ENCODE results near the gene NBPF9. TPM values are rescaled to one million over a fixed set of nuclear protein-coding genes. Genes with fewer than 3 reads are reported as not detected.
"Not testable (repeated sequence)": the region's sequence is repeated elsewhere in the genome, so short reads cannot be mapped to it uniquely, and the experiment has no call there.

Gene NBPF9
- total and polyA plus RNA-seq, 7 experiments from 2014 or later, result 3.6 to 79.8 (median 56.7) TPM

DNA sequence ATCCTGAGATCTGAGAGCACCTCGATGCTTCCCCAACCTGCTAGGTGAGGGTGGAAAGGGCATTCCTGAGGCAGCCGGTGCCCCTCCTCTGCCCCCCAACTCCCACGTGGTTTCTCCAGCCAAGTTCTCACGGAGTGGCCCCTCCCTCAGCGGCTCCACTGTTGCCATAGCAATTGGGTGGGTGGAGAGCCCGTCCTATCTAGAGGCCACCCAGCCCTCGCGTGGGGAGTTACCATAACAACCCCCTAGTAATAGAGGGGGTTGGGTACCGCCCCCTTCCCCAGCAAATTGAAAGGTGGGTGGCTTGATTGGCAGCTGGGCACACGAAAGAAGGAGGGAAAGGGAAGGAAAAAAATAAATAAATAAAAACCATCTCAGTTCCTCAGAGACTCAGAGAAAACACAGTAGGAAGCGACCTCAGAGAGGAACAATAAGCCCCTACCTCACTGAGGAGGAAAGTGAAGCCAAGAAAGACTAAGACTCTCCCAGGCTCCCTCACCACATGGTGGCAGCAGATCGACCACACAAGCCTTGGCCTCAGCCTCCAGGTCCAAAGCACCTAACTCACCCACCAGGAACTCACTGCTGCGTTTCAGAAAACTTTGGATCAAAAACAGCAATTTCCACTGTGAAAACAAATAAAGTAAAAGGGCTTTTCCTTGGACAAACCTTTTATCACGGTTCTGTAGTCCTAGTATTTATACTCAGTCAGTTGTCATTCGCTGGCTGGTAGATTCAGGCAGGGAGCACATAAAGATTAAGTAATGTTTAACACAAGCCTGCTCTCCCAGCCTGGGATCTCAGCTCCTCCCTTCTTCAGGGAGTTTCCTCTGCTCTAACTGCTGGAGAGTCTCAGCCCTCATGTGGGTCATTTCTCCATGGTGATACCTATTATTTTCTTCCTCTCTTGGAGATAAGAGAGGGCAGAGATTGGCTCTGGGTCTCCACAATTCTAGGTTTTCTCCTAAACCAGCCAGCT, 20.9 kb upstream of the NBPF9 start:
- H3K27ac ChIP-seq (ENCODE audit: low read depth, low read length); H3K4me1 ChIP-seq (ENCODE audit: control insufficient read depth in 2 of 2, insufficient read depth in 2 of 2, low read length in 2 of 2); H3K4me1 Mint-ChIP-seq; H3K4me3 ChIP-seq (ENCODE audit: low read length); H3K9me3 Mint-ChIP-seq; H3K4me3 Mint-ChIP-seq; H3K27me3 ChIP-seq (ENCODE audit: control insufficient read depth in 2 of 2, insufficient read depth in 2 of 2, low read length in 2 of 2); H3K9me3 ChIP-seq (ENCODE audit: control insufficient read depth in 2 of 3, low read length in 3 of 3); H3K36me3 ChIP-seq (ENCODE audit: control insufficient read depth in 2 of 3, insufficient read depth in 3 of 3, low read length in 3 of 3); intact Hi-C loops (cut with micrococcal nuclease); POLR2A ChIA-PET; H3K27me3 Mint-ChIP-seq; H3K36me3 Mint-ChIP-seq; CTCF ChIA-PET: not testable (repeated sequence)
- DNase-seq (peak in 1 of 9 donors; percentile 7), ATAC-seq (peak; percentile 55)
- peak overlapping the region in 1 of 9 donors; percentile 25 for H3K27ac Mint-ChIP-seq

DNA sequence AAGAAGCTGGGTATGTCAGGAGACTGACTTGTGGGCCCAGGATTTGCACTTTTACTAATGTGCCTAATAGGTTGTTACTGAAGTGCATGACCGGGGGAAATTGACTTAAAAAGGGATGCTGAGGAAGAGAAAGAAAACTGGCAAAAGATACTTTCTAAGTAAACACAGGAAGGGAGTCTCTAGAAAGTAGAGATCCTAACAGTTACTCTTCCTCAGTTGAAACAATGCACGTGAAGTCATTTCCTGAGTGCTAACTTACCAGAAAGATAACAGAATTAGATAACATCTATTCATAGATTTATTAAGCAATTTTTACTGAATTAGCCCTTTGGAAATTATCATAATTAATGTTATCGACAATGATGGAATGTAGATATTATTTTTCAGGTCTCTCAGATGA, 9.5 kb upstream of the NBPF9 start:
- CTCF ChIA-PET; POLR2A ChIA-PET; intact Hi-C loops (cut with micrococcal nuclease); H3K27me3 ChIP-seq (ENCODE audit: control insufficient read depth in 2 of 2, insufficient read depth in 2 of 2, low read length in 2 of 2); H3K27me3 Mint-ChIP-seq; H3K4me1 Mint-ChIP-seq; H3K4me1 ChIP-seq (ENCODE audit: control insufficient read depth in 2 of 2, insufficient read depth in 2 of 2, low read length in 2 of 2); H3K36me3 ChIP-seq (ENCODE audit: control insufficient read depth in 2 of 3, insufficient read depth in 3 of 3, low read length in 3 of 3); H3K36me3 Mint-ChIP-seq; H3K9me3 Mint-ChIP-seq; ATAC-seq; H3K9me3 ChIP-seq (ENCODE audit: control insufficient read depth in 2 of 3, low read length in 3 of 3); H3K4me3 ChIP-seq (ENCODE audit: low read length); H3K27ac ChIP-seq (ENCODE audit: low read depth, low read length): not testable (repeated sequence)
- peak overlapping the region in 7 of 10 donors; percentile 4 to 66 (median 43) for H3K4me3 Mint-ChIP-seq
- peak in 1 of 9 donors; percentile 1 for DNase-seq
- H3K27ac Mint-ChIP-seq, result peak overlapping the region in 8 of 9 donors; percentile 68 to 95 (median 83)

DNA sequence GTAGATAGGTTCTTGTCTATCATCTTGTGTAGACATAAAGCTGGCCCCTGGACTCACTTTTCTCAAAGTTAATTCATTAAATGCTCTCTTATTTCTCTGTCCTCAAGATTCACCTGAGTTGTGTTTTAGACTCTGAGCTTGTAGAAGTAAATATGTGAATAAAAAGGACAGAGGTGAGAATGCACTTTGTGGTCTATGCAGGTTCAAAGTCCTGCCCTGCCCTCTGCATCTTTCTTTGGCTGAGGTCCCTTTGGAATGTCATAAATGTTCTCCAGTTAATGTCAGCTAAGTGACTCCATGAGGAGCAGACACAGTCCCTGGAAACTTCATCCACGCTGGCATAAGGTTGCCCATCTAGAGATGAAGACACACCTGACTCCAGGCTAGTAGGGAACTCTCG, 7.0 kb upstream of the NBPF9 start:
- H3K9me3 ChIP-seq (ENCODE audit: control insufficient read depth in 2 of 3, low read length in 3 of 3); H3K27me3 Mint-ChIP-seq; H3K4me1 ChIP-seq (ENCODE audit: control insufficient read depth in 2 of 2, insufficient read depth in 2 of 2, low read length in 2 of 2); ATAC-seq; H3K36me3 Mint-ChIP-seq; H3K4me3 ChIP-seq (ENCODE audit: low read length); H3K4me1 Mint-ChIP-seq; H3K36me3 ChIP-seq (ENCODE audit: control insufficient read depth in 2 of 3, insufficient read depth in 3 of 3, low read length in 3 of 3); intact Hi-C loops (cut with micrococcal nuclease); H3K27ac ChIP-seq (ENCODE audit: low read depth, low read length); DNase-seq; H3K9me3 Mint-ChIP-seq; H3K4me3 Mint-ChIP-seq; H3K27ac Mint-ChIP-seq; H3K27me3 ChIP-seq (ENCODE audit: control insufficient read depth in 2 of 2, insufficient read depth in 2 of 2, low read length in 2 of 2); CTCF ChIA-PET; POLR2A ChIA-PET: not testable (repeated sequence)

DNA sequence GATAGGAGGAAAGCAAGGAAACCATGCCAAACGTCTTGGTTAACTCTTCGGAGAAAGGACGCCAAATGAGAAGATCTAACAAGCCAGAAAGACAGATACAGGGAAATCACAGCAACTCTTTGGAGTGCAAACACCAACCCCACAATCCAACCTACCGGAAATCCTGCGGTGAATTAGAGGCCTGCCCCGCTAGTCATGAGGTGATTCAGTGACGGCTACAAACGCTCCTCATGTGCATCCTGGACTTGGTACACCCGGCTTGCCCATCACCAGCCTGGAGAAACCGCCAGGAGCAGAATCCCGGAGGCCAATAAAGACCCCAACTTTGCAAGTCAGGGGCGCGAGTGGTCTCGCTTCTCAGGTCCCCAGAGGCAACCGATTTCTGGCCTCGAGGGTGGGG, 777 bp downstream of the NBPF9 start:
- H3K27me3 ChIP-seq (ENCODE audit: control insufficient read depth in 2 of 2, insufficient read depth in 2 of 2, low read length in 2 of 2); intact Hi-C loops (cut with micrococcal nuclease); H3K9me3 Mint-ChIP-seq; CTCF ChIA-PET; H3K4me3 ChIP-seq (ENCODE audit: low read length); H3K4me1 ChIP-seq (ENCODE audit: control insufficient read depth in 2 of 2, insufficient read depth in 2 of 2, low read length in 2 of 2); H3K36me3 Mint-ChIP-seq; H3K4me1 Mint-ChIP-seq; H3K9me3 ChIP-seq (ENCODE audit: control insufficient read depth in 2 of 3, low read length in 3 of 3); H3K27ac ChIP-seq (ENCODE audit: low read depth, low read length); H3K36me3 ChIP-seq (ENCODE audit: control insufficient read depth in 2 of 3, insufficient read depth in 3 of 3, low read length in 3 of 3); H3K27me3 Mint-ChIP-seq; POLR2A ChIA-PET: not testable (repeated sequence)
- peak; percentile 65 for ATAC-seq
- H3K27ac Mint-ChIP-seq, result peak overlapping the region in 1 of 9 donors; percentile 56
- H3K4me3 Mint-ChIP-seq, result peak overlapping the region in 8 of 10 donors; percentile 37 to 100 (median 72)
- DNase-seq, result peak in 8 of 9 donors; percentile 9 to 31 (median 24)

DNA sequence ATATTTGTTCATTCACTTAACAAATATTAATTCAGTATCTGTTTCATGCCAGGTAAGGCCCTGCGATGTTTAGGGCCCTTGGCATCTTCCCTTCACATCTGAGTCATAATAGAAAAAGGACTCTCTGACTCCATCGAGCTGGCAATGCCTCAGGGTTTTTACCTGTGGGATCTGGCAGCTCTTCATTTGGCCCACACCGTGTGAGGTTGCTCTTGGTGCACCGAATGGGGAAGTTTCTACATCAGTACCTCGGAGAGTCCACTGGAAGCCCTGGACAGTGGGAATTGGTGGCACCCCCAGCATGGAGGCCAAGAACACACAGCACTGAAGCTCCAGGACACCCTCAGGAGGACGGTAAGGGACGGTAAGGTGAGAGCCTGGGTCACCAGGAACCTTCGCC, 5.1 kb downstream of the NBPF9 start:
- H3K27ac ChIP-seq (ENCODE audit: low read depth, low read length); CTCF ChIA-PET; H3K27me3 ChIP-seq (ENCODE audit: control insufficient read depth in 2 of 2, insufficient read depth in 2 of 2, low read length in 2 of 2); H3K27ac Mint-ChIP-seq; H3K4me3 ChIP-seq (ENCODE audit: low read length); H3K9me3 ChIP-seq (ENCODE audit: control insufficient read depth in 2 of 3, low read length in 3 of 3); H3K27me3 Mint-ChIP-seq; ATAC-seq; H3K36me3 ChIP-seq (ENCODE audit: control insufficient read depth in 2 of 3, insufficient read depth in 3 of 3, low read length in 3 of 3); H3K4me1 ChIP-seq (ENCODE audit: control insufficient read depth in 2 of 2, insufficient read depth in 2 of 2, low read length in 2 of 2); intact Hi-C loops (cut with micrococcal nuclease); H3K36me3 Mint-ChIP-seq; H3K9me3 Mint-ChIP-seq; POLR2A ChIA-PET; H3K4me1 Mint-ChIP-seq; H3K4me3 Mint-ChIP-seq; DNase-seq: not testable (repeated sequence)

DNA sequence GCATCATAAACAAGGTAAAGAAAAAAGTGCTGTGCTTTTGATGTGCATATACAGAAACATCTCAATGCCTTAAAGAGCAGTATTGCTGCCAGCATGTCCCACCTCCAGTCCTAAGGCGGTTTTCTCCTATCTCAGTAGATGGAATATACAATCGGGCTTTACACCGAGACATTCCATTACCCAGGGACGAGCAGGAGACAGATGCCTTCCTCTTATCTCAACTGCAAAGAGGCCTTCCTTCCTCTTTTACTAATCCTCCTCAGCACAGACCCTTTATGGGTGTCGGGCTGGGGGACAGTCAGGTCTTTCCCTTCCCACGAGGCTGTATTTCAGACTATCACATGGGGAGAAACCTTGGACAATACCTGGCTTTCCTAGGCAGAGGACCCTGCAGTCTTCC, 10.2 kb downstream of the NBPF9 start:
- ATAC-seq; H3K27ac Mint-ChIP-seq; H3K36me3 ChIP-seq (ENCODE audit: control insufficient read depth in 2 of 3, insufficient read depth in 3 of 3, low read length in 3 of 3); H3K9me3 ChIP-seq (ENCODE audit: control insufficient read depth in 2 of 3, low read length in 3 of 3); H3K4me3 Mint-ChIP-seq; H3K27me3 Mint-ChIP-seq; intact Hi-C loops (cut with micrococcal nuclease); CTCF ChIA-PET; H3K4me1 ChIP-seq (ENCODE audit: control insufficient read depth in 2 of 2, insufficient read depth in 2 of 2, low read length in 2 of 2); H3K27me3 ChIP-seq (ENCODE audit: control insufficient read depth in 2 of 2, insufficient read depth in 2 of 2, low read length in 2 of 2); H3K4me3 ChIP-seq (ENCODE audit: low read length); POLR2A ChIA-PET; H3K36me3 Mint-ChIP-seq; H3K4me1 Mint-ChIP-seq; H3K9me3 Mint-ChIP-seq; H3K27ac ChIP-seq (ENCODE audit: low read depth, low read length); DNase-seq: not testable (repeated sequence)

DNA sequence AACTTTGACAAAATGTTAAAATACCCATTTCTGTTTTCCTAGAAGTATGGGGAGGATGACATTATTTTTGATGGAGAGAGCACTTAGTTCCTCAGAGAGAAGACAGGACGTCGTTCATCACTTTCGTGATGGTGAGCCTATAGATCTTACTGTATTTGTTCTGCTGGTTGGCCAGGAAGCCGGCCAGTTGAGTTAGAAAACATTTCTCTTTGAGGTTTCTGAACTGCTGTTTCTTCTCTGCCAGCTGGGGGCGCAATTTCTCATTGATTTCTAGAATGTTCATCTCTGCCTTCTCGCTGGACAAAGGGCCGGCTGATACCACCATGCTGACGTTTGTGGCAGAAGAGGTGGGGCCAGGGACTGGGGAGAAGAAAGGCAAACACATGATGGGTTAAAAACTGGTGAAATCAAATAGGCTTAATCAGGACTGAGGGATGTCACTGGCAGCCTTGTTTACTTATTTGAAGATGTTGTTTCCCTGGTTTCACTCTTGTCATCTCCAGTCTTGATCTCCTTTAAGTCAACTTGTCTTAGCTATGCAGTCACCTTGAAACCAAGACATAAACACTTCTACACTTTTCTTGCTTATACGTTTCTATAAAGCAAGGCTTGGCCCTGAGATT, 27.7 kb downstream of the NBPF9 start:
- H3K27ac ChIP-seq (ENCODE audit: low read depth, low read length); POLR2A ChIA-PET; H3K4me3 ChIP-seq (ENCODE audit: low read length); H3K36me3 ChIP-seq (ENCODE audit: control insufficient read depth in 2 of 3, insufficient read depth in 3 of 3, low read length in 3 of 3); H3K36me3 Mint-ChIP-seq; ATAC-seq; H3K27me3 ChIP-seq (ENCODE audit: control insufficient read depth in 2 of 2, insufficient read depth in 2 of 2, low read length in 2 of 2); intact Hi-C loops (cut with micrococcal nuclease); H3K4me3 Mint-ChIP-seq; H3K27me3 Mint-ChIP-seq; H3K9me3 ChIP-seq (ENCODE audit: control insufficient read depth in 2 of 3, low read length in 3 of 3); H3K4me1 ChIP-seq (ENCODE audit: control insufficient read depth in 2 of 2, insufficient read depth in 2 of 2, low read length in 2 of 2); H3K4me1 Mint-ChIP-seq; CTCF ChIA-PET; H3K9me3 Mint-ChIP-seq; H3K27ac Mint-ChIP-seq: not testable (repeated sequence)
- DNase-seq, result peak in 1 of 9 donors; percentile 1
